EL (cell line): ENCODE measurements around the gene ATAT1.

Source experiments
- DNase-seq: peaks from one replicate; pipeline ENCODE4 v3.0.0-alpha.2; 2016

The ATAT1 gene

GRCh38 chr6:30613251-30614043 is 13.2 kb upstream of the ATAT1 start:
- DNase-seq = peak; percentile 34

- no peak for DNase-seq
Observed at GRCh38 chr6:30614044-30614842, 12.4 kb upstream of the ATAT1 start.

DNA sequence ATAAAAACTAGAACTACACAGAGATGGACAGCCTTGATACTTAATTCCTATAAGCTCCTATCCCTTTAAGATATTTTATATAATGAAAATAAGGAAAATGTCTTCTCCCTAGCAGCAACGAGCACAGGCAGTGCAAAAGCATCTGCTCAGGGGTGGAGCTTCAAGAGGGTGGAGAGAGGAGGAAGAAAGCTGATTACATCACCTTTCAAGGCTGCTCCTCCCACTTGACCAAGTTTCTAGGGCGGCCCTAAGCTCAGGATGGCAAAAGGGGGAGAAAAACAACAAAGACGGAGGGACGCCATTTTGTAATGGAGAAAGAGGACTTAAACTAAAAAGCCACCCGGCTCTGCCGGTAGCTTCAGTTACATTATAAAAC is 11.8 kb upstream of the ATAT1 start:
- DNase-seq = peak; percentile 98

DNA sequence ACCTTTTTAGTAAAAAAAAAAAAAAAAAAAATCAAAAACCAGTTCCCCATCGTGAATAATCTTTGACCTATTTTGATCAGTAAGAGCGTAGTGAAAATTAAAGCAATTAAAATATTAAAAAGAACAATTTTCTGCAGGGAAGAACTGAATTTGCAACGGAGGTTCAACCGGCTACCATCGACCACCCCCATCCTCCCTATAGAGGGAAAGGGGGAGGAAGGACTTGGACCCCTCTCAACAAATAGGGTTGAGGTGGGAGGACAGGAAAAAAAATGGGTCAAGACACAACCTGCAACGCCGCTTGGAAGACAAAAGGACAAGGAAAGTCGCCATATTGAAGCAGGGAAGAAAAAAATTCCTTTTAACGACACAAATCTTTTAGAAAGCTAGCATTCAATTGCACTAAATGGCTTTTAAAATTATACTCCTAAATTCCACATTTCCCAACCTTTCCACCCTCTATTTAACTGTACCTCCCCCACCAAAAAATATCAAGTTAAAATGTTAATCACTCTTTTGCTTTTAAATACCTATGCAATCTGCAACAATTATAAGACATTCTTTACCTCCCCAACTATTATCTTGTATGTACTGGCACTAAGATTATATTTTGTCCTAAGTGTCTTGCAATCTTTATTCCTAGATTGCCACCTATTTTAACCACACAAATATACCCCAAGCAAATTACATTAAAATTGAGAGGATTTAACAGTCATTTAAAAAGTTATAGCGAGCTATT is 11.3 kb upstream of the ATAT1 start:
- DNase-seq = peak; percentile 93

DNA sequence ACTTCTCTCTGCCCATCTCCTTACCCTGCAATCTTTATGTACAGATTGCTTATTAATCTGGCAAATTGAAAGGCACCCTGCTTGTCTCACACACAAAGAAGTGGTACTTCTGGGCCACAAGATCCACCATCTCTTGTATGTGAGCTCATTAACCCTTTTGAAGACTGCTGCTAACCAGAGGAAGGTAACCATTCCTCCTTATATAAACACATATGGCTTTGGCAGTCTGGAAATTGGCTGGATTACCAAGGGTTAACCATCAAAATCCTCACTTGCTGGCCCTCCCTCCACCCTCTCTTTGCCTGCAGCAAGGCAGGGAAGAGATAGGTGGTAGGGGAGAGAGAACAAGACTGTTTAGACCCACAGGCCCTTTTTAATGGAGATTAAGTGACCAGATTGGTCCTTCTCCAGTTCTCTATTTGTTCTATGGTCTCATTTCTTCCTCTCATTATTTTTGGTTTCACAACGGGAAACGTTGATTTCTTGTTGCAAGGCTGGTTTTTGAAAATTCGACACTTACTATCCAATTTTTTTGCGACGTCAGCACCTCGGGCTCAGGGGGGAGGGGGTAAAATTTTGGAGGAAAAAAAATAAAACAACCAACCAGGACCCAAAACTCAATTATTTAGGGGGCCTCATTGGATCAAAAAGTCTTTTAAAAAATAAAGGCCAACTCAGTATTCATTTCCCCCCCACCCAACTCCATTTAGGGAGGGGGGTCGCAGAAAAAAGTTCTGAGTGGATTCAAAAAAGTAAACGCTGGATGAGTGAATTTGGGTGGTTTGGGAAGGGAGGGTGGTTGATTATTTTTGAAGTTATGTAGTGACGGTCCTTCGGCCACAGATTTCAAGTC is 10.5 kb upstream of the ATAT1 start:
- peak; percentile 45 for DNase-seq

- peak; percentile 100 for DNase-seq
Observed at GRCh38 chr6:30616811-30617564, 9.7 kb upstream of the ATAT1 start, which contains the start of gene PPP1R10. Gene PPP1R10 (minus strand): TSS chr6:30617243. CDS start chr6:30609944, 7,299 bp downstream.

- peak; percentile 98 for DNase-seq
Observed at GRCh38 chr6:30617565-30618269, 9.0 kb upstream of the ATAT1 start, which contains the start of gene MRPS18B. Gene MRPS18B (plus strand): TSS chr6:30617840. CDS start chr6:30617866, 26 bp downstream.

GRCh38 chr6:30618270-30618797 is 8.3 kb upstream of the ATAT1 start:
- no peak for DNase-seq

DNA sequence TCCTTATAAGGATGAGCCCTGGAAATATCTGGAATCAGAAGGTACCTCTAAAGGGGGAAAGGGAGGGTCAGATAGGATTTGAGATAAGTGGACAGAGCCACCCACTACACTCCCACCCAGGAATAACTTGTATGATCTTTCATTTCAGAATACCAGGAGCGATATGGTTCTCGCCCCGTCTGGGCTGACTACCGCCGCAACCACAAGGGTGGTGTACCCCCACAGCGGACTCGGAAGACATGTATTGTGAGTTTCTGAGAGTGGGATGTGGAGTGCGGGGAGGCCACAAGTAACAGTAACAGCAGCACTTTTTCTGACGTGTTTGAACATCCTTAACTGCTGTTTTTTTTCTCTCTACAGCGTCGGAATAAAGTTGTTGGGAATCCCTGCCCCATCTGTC is 7.1 kb upstream of the ATAT1 start:
- no peak for DNase-seq

GRCh38 chr6:30625511-30625910 is 1.2 kb upstream of the ATAT1 start:
- DNase-seq = no peak

DNA sequence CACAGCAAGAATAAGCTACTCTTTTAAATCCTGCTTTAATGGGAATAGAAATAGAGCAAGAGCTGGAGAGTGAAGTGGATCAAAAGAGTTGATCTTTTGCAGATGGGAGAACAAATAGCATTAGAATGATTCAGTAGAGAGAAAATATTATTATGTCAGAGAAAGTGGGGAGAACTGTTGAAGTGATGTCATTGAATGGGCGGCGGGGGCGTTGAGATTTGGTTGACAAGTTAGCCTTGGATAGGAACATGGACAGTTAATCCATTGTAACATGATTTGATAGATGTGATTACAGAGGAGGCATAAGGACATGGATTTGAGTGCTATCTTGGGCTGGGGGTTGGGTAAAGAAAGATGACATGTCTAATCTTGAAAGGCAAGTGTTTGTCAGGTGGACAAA is 9.2 kb downstream of the ATAT1 start:
- DNase-seq = no peak

GRCh38 chr6:30640481-30640880 is 13.8 kb downstream of the ATAT1 start:
- no peak for DNase-seq

DNA sequence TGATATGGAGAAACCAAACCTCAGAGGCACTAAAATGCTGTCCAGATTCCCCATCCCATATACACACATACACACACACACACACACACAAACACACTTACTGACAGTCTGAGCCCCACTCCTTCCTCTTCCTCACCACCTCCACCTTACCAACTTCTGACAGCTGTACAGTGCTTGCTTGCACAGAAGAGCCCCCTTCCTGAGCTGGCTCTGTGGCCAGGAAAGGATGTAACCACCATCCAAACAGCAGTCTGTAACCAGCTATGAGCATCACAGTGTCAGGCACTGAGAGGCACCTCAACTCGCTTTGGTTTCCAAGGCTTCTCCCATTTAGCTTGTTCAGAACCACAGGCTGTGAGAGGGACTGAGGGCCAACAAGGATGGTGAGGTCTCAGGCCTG is 14.4 kb downstream of the ATAT1 start:
- DNase-seq = no peak

GRCh38 chr6:30643656-30644055 is 17.0 kb downstream of the ATAT1 start:
- DNase-seq = no peak

- no peak for DNase-seq
Observed at GRCh38 chr6:30644769-30645168, 18.1 kb downstream of the ATAT1 start.

- no peak for DNase-seq
Observed at GRCh38 chr6:30645989-30646388, 19.3 kb downstream of the ATAT1 start.

DNA sequence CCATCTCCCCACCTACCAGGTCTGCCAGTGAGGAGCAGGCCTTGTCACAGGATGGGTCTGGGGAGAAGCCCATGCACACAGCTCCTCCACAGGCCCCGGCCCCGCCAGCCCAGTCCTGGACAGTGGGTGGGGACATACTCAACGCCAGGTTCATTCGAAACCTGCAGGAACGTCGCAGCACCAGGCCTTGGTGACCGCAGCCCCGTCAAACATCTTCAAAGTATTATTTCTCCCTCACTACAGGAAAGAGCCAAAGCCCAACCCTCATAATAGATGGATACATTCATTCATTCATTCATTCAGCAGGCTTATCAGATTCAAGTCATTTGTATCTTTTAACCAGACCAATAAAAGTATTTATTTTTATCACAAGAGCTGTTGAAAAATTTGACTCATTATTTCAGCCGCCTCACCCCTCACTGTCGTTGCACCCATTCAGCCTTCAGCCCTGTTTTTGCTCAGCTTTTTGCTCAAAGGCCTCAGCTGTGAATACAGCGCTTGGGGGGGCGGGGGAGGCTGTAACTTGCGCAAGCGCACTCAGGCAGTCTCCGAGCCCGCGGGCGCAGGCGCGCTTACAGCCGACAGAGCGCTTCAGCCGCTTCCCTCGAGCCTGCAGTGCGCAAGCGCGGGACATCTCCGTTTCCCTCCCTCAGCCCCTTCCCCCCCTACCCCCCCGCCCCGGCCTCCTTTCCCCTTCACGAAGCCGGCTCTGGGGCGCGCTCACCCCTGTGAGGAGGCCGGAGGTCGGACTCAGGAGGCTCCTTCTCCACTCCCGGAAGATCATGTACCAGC is 20.0 kb downstream of the ATAT1 start, which contains the start of gene C6orf136:
TSS of gene C6orf136 (plus strand) at position 684 of the 792 bp plus-strand sequence. CDS start at position 783, 99 bp downstream.
- peak; percentile 95 for DNase-seq

DNA sequence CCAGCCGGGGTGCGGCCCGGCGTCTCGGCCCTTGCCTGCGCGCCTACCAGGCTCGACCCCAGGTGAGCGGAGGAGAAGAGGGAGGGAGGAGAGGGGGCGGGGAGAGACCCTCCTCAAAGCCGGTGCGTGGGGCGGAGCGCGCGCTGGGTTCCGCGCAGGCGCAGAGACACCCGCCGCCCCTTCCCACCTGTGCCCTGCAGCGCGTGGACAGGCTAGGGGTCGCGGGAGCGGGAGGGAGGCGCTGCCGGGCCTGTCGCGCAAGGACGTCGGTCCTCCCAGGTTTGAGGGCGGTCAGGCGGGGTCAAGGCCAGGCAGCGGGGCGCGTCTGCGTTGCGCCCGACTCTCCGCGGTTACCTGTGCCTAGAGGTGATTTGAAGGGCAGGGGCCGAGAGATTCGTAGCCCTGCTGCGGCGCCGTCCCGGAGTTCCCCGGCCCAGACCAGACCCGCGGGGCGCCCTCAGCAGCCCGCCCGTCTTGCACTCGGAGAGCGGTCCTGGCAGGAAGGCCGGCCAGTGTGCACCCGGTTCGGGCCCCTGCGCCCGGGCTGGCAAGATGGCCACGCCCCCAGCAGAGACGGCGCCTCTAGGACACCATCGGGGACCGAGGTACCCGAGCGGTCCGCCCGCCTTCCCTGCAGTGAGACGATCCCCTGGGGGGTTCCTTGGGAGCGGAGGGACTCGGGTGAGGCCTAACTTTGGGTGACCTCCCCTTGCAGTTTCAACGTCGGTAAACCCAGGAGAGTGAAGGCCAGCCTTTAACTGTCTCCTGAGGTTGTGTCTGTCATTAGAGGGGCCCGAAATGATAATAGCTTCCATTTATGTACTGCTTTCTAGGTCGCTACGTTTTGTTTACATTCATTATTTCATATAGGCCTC is 20.8 kb downstream of the ATAT1 start:
- peak; percentile 73 for DNase-seq

DNA sequence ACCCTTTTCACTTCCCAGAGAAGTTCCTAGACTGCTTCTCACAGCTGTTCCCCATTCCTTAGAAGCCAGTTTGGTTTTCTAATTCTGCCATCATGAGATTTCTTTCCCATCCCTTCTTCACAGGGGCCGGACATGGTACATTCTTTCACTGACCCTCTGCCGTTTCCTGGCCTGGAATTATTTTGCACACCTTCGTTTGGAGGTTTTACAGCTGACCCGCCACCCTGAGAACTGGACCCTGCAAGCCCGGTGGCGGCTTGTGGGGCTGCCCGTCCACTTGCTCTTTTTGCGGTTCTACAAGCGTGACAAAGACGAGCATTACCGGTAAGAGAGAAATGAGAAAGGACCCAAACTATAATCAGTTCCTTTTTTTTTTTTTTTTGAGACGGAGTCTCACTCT is 24.5 kb downstream of the ATAT1 start:
- no peak for DNase-seq
